B cell (primary cell): Measurements from ENCODE around the gene PPP1R16B. TPM values are rescaled to one million over a fixed set of nuclear protein-coding genes. Genes with fewer than 3 reads are reported as not detected.

ENCODE experiments used
- ATAC-seq: fragments of 200-7000 bp; cut with Tn5 transposase; one replicate; pipeline ENCODE4 v1.10.0; 2021; ENCODE audit warnings: low read depth, mild to moderate bottlenecking, moderate number of reproducible peaks, moderate library complexity
- CTCF ChIA-PET: fragments of 350-600 bp; sonication (Branson Sonifier 250); formaldehyde crosslinking; loops from one replicate; lab custom pipeline; 2021; ENCODE audit warnings: antibody characterized with exemption, inconsistent platforms; lab: Charles Lee
- POLR2A ChIA-PET: fragments of 350-600 bp; sonication (Branson Sonifier 250); formaldehyde crosslinking; loops from one replicate; lab custom pipeline; 2021; ENCODE audit warnings: antibody characterized with exemption; lab: Charles Lee
- DNase-seq: peaks from one replicate; pipeline ENCODE4 v3.0.0; 2013
- H2AFZ ChIP-seq: 2 replicates; pipeline ENCODE4 v1.6.1; 2012; ENCODE audit warnings: mild to moderate bottlenecking, low read depth, low read length; ENCODE audit not compliant: insufficient read depth, poor library complexity, severe bottlenecking
- H3K27ac ChIP-seq, 2 donors: 1 replicate in 1 of 2; 2 replicates in 1 of 2; pipeline ENCODE4 v1.5.1; 2012 to 2013; ENCODE audit warnings: low read length in 2 of 2, mild to moderate bottlenecking in 2 of 2, moderate library complexity in 1 of 2
- H3K27me3 ChIP-seq, 4 experiments: fragments of 200-600 bp in 1 of 4; sonication (generic) in 1 of 4; replicated peaks in 1 of 4; 1 replicate in 2 of 4; 2 replicates in 2 of 4; pipeline versions ENCODE4 v1.6.1 to v1.7.0; 2013 to 2016; ENCODE audit warnings: low read length in 3 of 4, mild to moderate bottlenecking in 2 of 4, mixed read lengths in 1 of 4, moderate library complexity in 1 of 4; ENCODE audit not compliant: insufficient read depth in 4 of 4, control insufficient read depth in 3 of 4; ENCODE audit errors: control extremely low read depth in 1 of 4
- H3K36me3 ChIP-seq, 2 experiments: replicated peaks in 1 of 2; 1 replicate in 1 of 2; 2 replicates in 1 of 2; pipeline versions ENCODE4 v1.6.1 to v1.7.1; 2013; ENCODE audit warnings: low read length in 1 of 2; ENCODE audit not compliant: insufficient read depth in 2 of 2, control insufficient read depth in 1 of 2; ENCODE audit errors: control extremely low read depth in 1 of 2, extremely low read depth in 1 of 2
- H3K4me1 ChIP-seq, 2 donors: fragments of 200-600 bp in 1 of 2; sonication (generic) in 1 of 2; 1 replicate in 1 of 2; 2 replicates in 1 of 2; pipeline versions ENCODE4 v1.5.1 to v1.6.1; 2013 to 2017; ENCODE audit warnings: low read length in 2 of 2; ENCODE audit not compliant: control insufficient read depth in 2 of 2, insufficient read depth in 2 of 2
- H3K4me2 ChIP-seq: replicated peaks from 2 replicates; pipeline ENCODE3; 2012; ENCODE audit warnings: mild to moderate bottlenecking, low read depth, low read length; ENCODE audit not compliant: poor library complexity, severe bottlenecking
- H3K4me3 ChIP-seq, 5 experiments: fragments of 200-600 bp in 1 of 5; sonication (generic) in 1 of 5; 1 replicate in 3 of 5; 2 replicates in 2 of 5; pipeline versions ENCODE4 v1.5.1 to v1.7.0; 2011 to 2016; ENCODE audit warnings: low read length in 4 of 5, mild to moderate bottlenecking in 4 of 5, low read depth in 2 of 5, control low read depth in 1 of 5, moderate library complexity in 1 of 5; ENCODE audit not compliant: insufficient read depth in 1 of 5; ENCODE audit errors: control extremely low read depth in 1 of 5, extremely low read depth in 1 of 5
- H3K79me2 ChIP-seq: fragments of 200-600 bp; sonication (generic); one replicate; pipeline ENCODE4 v1.6.0; 2016; ENCODE audit warnings: low read length; ENCODE audit not compliant: control insufficient read depth, insufficient read depth
- H3K9ac ChIP-seq: fragments of 200-600 bp; sonication (generic); 2 replicates; pipeline ENCODE4 v1.6.1; 2017; ENCODE audit warnings: mild to moderate bottlenecking, low read length, moderate library complexity
- H3K9me3 ChIP-seq, 3 donors: one replicate each; pipeline versions ENCODE4 v1.6.1 to v1.7.1; 2013; ENCODE audit warnings: low read length in 2 of 3; ENCODE audit not compliant: control insufficient read depth in 2 of 3, insufficient read depth in 1 of 3; ENCODE audit errors: control extremely low read depth in 1 of 3
- H4K20me1 ChIP-seq: 2 replicates; pipeline ENCODE4 v1.6.0; 2012; ENCODE audit warnings: mild to moderate bottlenecking, low read length; ENCODE audit not compliant: insufficient read depth, control insufficient read depth, poor library complexity, severe bottlenecking
- H3K27ac Mint-ChIP-seq: one replicate; pipeline ENCODE4 v1.8.0; 2021; ENCODE audit warnings: mixed read lengths
- H3K27me3 Mint-ChIP-seq: one replicate; pipeline ENCODE4 v1.8.0; 2021; ENCODE audit warnings: mixed read lengths
- H3K4me1 Mint-ChIP-seq: one replicate; pipeline ENCODE4 v1.8.0; 2021; ENCODE audit warnings: mixed read lengths
- H3K4me3 Mint-ChIP-seq: one replicate; pipeline ENCODE4 v1.8.0; 2021; ENCODE audit warnings: mixed read lengths
- H3K9me3 Mint-ChIP-seq: one replicate; pipeline ENCODE4 v1.8.0; 2022; ENCODE audit warnings: mixed read lengths; ENCODE audit not compliant: insufficient read depth
- EZH2 ChIP-seq: IDR thresholded peaks from 2 replicates; pipeline ENCODE4 v1.6.1; 2012; ENCODE audit warnings: borderline replicate concordance, low read depth, mild to moderate bottlenecking, moderate library complexity, low read length; ENCODE audit not compliant: insufficient read depth, poor library complexity, severe bottlenecking
- WGBS: methylation state at CpG from one replicate; pipeline ENCODE4 v1.1.5; 2013; ENCODE audit warnings: missing lambda C conversion rate; ENCODE audit not compliant: insufficient coverage; 5-methylcytosine and 5-hydroxymethylcytosine counted together
- intact Hi-C: fragments of 100-400 bp; cut with micrococcal nuclease; formaldehyde crosslinking; loops from one replicate; pipeline ENCODE4 v1.10.0; 2022
- polyA plus RNA-seq: library from polyadenylated mRNA; depleted of rRNA; stranded (reverse); fragments of >200 nt; gene quantifications from 2 replicates; pipeline ENCODE4 v1.2.3, GENCODE V29; 2012
- total RNA-seq, 2 donors: library from RNA; stranded (reverse); fragments of 120-200 nt in 1 of 2; gene quantifications; 1 replicate in 1 of 2; 2 replicates in 1 of 2; pipeline versions ENCODE4 v1.2.3 to v1.2.4, GENCODE V29; 2013 to 2022
- TF ChIP-seq, protein P1 (sequence below): fragments of 200-600 bp; IDR thresholded peaks from one replicate; pipeline ENCODE4 v1.8.0; 2022; ENCODE audit warnings: antibody characterized with exemption, mild to moderate bottlenecking

PPP1R16B gene
- total and polyA plus RNA-seq, 2 donors (not counting 1 experiment from before 2014, with no cell fraction given), result 58.8 to 108 TPM

DNA sequence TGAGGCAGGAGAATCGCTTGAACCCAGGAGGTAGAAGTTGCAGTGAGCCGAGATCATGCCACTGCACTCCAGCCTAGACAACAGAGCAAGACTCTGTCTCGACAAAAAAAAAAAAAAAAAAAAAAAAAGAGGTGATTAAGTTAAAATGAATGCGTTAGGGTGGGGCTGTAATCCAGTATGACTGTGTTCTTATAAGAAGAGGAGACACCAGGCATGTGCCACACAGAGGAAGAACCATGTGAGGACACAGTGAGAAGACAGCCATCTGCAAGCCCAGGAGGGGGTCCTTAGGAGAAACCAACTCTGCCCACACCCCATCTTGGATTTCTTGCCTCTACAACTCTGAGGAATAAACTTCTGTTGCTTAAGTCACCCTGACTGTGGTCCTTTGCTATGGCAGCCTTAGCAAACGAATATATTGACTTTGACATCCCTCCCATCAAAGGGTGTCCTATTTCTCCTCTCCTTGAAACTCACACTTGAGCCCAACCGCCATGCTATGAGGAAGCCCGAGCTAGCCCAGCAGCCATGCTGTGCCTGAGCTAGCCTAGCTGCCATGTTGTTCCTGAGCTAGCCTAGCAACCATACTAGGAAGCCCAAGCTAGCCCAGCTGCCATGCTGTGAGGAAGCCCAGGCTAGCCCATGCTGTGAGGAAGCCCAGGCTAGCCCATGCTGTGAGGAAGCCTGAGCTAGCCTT lies 15.8 kb upstream of the PPP1R16B start:
- no peaks in the 10 kb centered on the region for H3K9me3 ChIP-seq
- no peak for ATAC-seq
- ChIA-PET POLR2A (interaction anchor here (0.5 kb wide), 1 partner anchor 155 kb away, joined by 3 read pairs; no protein-coding TSS in a partner anchor), CTCF (interaction anchor here (0.7 to 3.1 kb wide), 25 partner anchors 10 to 260 kb away, joined by 3 to 20 read pairs (median 4); partner anchors contain the start of genes ACTR5 and PPP1R16B)
- no peaks in the 10 kb centered on the region for H3K79me2 ChIP-seq
- no peak for DNase-seq
- H3K36me3 ChIP-seq, result no peaks in the 10 kb centered on the region
- Mint-ChIP-seq H3K27me3 (no peaks in the 10 kb centered on the region), H3K4me1 (peaks cover 3% of the 10 kb centered on the region), H3K4me3 (no peak overlapping the region), H3K9me3 (no peaks in the 10 kb centered on the region), H3K27ac (no peak overlapping the region)
- intact Hi-C loops, result loop anchor here (2.0 kb wide), 1 partner anchor 15 kb away; the partner anchor contains the start of gene PPP1R16B
- no peaks in the 10 kb centered on the region for H4K20me1 ChIP-seq
- H3K27me3 ChIP-seq, result no peaks in the 10 kb centered on the region
- WGBS, result 97% methylated on average over 3 of the region's 7 CpGs
- no peak overlapping the region for H3K4me2 ChIP-seq
- H3K4me1 ChIP-seq, result peaks cover 3 to 4% of the 10 kb centered on the region in 2 donors
- TF ChIP-seq, protein P1, sequence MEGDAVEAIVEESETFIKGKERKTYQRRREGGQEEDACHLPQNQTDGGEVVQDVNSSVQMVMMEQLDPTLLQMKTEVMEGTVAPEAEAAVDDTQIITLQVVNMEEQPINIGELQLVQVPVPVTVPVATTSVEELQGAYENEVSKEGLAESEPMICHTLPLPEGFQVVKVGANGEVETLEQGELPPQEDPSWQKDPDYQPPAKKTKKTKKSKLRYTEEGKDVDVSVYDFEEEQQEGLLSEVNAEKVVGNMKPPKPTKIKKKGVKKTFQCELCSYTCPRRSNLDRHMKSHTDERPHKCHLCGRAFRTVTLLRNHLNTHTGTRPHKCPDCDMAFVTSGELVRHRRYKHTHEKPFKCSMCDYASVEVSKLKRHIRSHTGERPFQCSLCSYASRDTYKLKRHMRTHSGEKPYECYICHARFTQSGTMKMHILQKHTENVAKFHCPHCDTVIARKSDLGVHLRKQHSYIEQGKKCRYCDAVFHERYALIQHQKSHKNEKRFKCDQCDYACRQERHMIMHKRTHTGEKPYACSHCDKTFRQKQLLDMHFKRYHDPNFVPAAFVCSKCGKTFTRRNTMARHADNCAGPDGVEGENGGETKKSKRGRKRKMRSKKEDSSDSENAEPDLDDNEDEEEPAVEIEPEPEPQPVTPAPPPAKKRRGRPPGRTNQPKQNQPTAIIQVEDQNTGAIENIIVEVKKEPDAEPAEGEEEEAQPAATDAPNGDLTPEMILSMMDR, result no peak
- no peak for TF ChIP-seq EZH2
- H3K4me3 ChIP-seq, result no peak overlapping the region
- no peak overlapping the region for H3K27ac ChIP-seq
- H2AFZ ChIP-seq, result peak overlapping the region; percentile 60
- no peak overlapping the region for H3K9ac ChIP-seq
